DOHH2 (cell line): Measurements from ENCODE around the gene CBLB.

Source experiments
- H3F3A ChIP-seq: fragments of 200-600 bp; sonication (generic), shearing (Covaris generic); 2 replicates; pipeline ENCODE4 v1.6.0; 2016; ENCODE audit warnings: antibody characterized with exemption, mild to moderate bottlenecking; ENCODE audit not compliant: control insufficient read depth, insufficient read depth
- H3K27ac ChIP-seq: fragments of 200-600 bp; sonication (generic); 2 replicates; pipeline ENCODE4 v1.5.1; 2014; ENCODE audit warnings: low read depth, mild to moderate bottlenecking, low read length, moderate library complexity
- H3K27me3 ChIP-seq: fragments of 200-600 bp; sonication (generic); 2 replicates; pipeline ENCODE4 v1.6.1; 2014; ENCODE audit warnings: mild to moderate bottlenecking, low read length, mixed read lengths; ENCODE audit not compliant: control insufficient read depth
- H3K36me3 ChIP-seq: fragments of 200-600 bp; sonication (generic); 2 replicates; pipeline ENCODE4 v1.6.1; 2014; ENCODE audit warnings: mild to moderate bottlenecking, low read length, moderate library complexity, mixed read lengths; ENCODE audit not compliant: control insufficient read depth
- H3K4me1 ChIP-seq: fragments of 200-600 bp; sonication (generic); 2 replicates; pipeline ENCODE4 v1.6.1; 2014; ENCODE audit warnings: mild to moderate bottlenecking, low read length, mixed read lengths; ENCODE audit not compliant: control insufficient read depth
- H3K4me2 ChIP-seq: fragments of 200-600 bp; sonication (generic); 2 replicates; pipeline ENCODE4 v1.6.0; 2014; ENCODE audit warnings: mild to moderate bottlenecking, low read length, moderate library complexity
- H3K4me3 ChIP-seq: fragments of 200-600 bp; sonication (generic); 2 replicates; pipeline ENCODE4 v1.5.1; 2014; ENCODE audit warnings: mild to moderate bottlenecking, low read length, mixed read lengths
- H3K79me2 ChIP-seq: fragments of 200-600 bp; sonication (generic); 2 replicates; pipeline ENCODE4 v1.6.1; 2014; ENCODE audit warnings: mild to moderate bottlenecking, low read length, mixed read lengths; ENCODE audit not compliant: control insufficient read depth
- H3K9me2 ChIP-seq: fragments of 200-600 bp; sonication (generic); replicated peaks from 2 replicates; pipeline ENCODE4 v1.6.1; 2014; ENCODE audit warnings: mild to moderate bottlenecking, low read length, mixed read lengths; ENCODE audit not compliant: control insufficient read depth
- H3K9me3 ChIP-seq: fragments of 200-600 bp; sonication (generic); 2 replicates; pipeline ENCODE4 v1.6.1; 2014; ENCODE audit warnings: antibody characterized with exemption, low read length, mixed read lengths; ENCODE audit not compliant: control insufficient read depth, insufficient read depth
- H4K20me1 ChIP-seq: fragments of 200-600 bp; sonication (generic); 2 replicates; pipeline ENCODE4 v1.6.0; 2014; ENCODE audit warnings: low read depth, mild to moderate bottlenecking, antibody characterized with exemption, low read length, moderate library complexity; ENCODE audit not compliant: control insufficient read depth, insufficient read depth
- CTCF ChIP-seq: fragments of 200-600 bp; sonication (generic); IDR thresholded peaks from one replicate; pipeline ENCODE4 v1.5.1; 2014; ENCODE audit warnings: antibody characterized with exemption, mild to moderate bottlenecking, low read depth, low read length; ENCODE audit not compliant: poor library complexity, severe bottlenecking
- EZH2phosphoT487 ChIP-seq: fragments of 200-600 bp; sonication (generic); IDR thresholded peaks from 2 replicates; pipeline ENCODE4 v1.6.1; 2017; ENCODE audit warnings: borderline replicate concordance, mild to moderate bottlenecking, antibody characterized with exemption, low read length, moderate library complexity, mixed read lengths

CBLB gene

GRCh38 chr3:105827959-105828358 is 40.9 kb downstream of the CBLB start:
- H3K4me1 ChIP-seq = peaks cover 71% of the 10 kb centered on the region
- H3K9me2 ChIP-seq = no peaks in the 10 kb centered on the region
- no peak overlapping the region for H3K4me3 ChIP-seq
- H3K4me2 ChIP-seq = no peak overlapping the region
- H3K36me3 ChIP-seq = peaks cover 37% of the 10 kb centered on the region
- peaks cover 40% of the 10 kb centered on the region for H3K79me2 ChIP-seq
- H4K20me1 ChIP-seq = no peaks in the 10 kb centered on the region
- H3F3A ChIP-seq = peaks cover 5% of the 10 kb centered on the region; the same call in 1 of the 2 replicates
- no peaks in the 10 kb centered on the region for H3K27me3 ChIP-seq
- H3K9me3 ChIP-seq = no peaks in the 10 kb centered on the region
- H3K27ac ChIP-seq = no peak overlapping the region
- no peak for TF ChIP-seq CTCF

- Histone ChIP-seq H3K27me3 (no peaks in the 10 kb centered on the region), H3K4me3 (no peak overlapping the region), H3K79me2 (peaks cover 42% of the 10 kb centered on the region), H3F3A (peaks cover 12% of the 10 kb centered on the region), H3K9me2 (no peaks in the 10 kb centered on the region), H3K27ac (no peak overlapping the region), H4K20me1 (no peaks in the 10 kb centered on the region), H3K4me2 (no peak overlapping the region), H3K36me3 (peaks cover 33% of the 10 kb centered on the region), H3K4me1 (peaks cover 71% of the 10 kb centered on the region), H3K9me3 (no peaks in the 10 kb centered on the region)
- no peak for TF ChIP-seq EZH2phosphoT487
- no peak for TF ChIP-seq CTCF
These were observed 41.8 kb downstream of the CBLB start for GRCh38 chr3:105826778-105827634.

GRCh38 chr3:105824129-105824528 is 44.7 kb downstream of the CBLB start:
- TF ChIP-seq CTCF = no peak
- no peak for TF ChIP-seq EZH2phosphoT487
- Histone ChIP-seq H3K79me2 (peaks cover 45% of the 10 kb centered on the region), H3K36me3 (peaks cover 30% of the 10 kb centered on the region), H3K4me1 (peaks cover 74% of the 10 kb centered on the region), H3K27ac (peak overlapping the region; percentile 89), H3F3A (peaks cover 19% of the 10 kb centered on the region), H3K9me3 (no peaks in the 10 kb centered on the region), H3K9me2 (no peaks in the 10 kb centered on the region), H3K4me3 (no peak overlapping the region; the same call in 1 of the 2 replicates), H4K20me1 (no peaks in the 10 kb centered on the region), H3K27me3 (no peaks in the 10 kb centered on the region), H3K4me2 (peak overlapping the region; percentile 71)
